Panc1 (cell line): ENCODE measurements around the gene FNBP1L. TPM values are rescaled to one million over a fixed set of nuclear protein-coding genes. Genes with fewer than 3 reads are reported as not detected.
"Not testable (repeated sequence)": the region's sequence is repeated elsewhere in the genome, so short reads cannot be mapped to it uniquely, and the experiment has no call there.

ENCODE experiments used
- ATAC-seq: fragments of 200-7000 bp; cut with Tn5 transposase; 2 replicates; pipeline ENCODE4 v1.9.1; 2020; ENCODE audit warnings: mild to moderate bottlenecking, moderate library complexity
- BruUV-seq: library from RNA; stranded (reverse); fragments of 400-500 nt; replicated peaks from 2 replicates; lab custom pipeline; 2021; lab: Mats Ljungman, UMichigan
- CTCF ChIA-PET: fragments of 300-600 bp; sonication (Branson Sonifier 250); formaldehyde crosslinking; loops from one replicate; lab custom pipeline; 2022; ENCODE audit warnings: antibody characterized with exemption; lab: Charles Lee
- POLR2A ChIA-PET: fragments of 300-600 bp; sonication (Branson Sonifier 250); formaldehyde crosslinking; loops from one replicate; lab custom pipeline; 2022; ENCODE audit warnings: antibody characterized with exemption; lab: Charles Lee
- DNase-seq: peaks from one replicate; pipeline ENCODE4 v3.0.0-alpha.2; 2010; ENCODE audit warnings: low read depth, low spot score
- H3K27ac ChIP-seq: 2 replicates; pipeline ENCODE4 v1.5.1; 2011; ENCODE audit warnings: mild to moderate bottlenecking, low read length, inconsistent platforms
- H3K27me3 ChIP-seq: fragments of 200-500 bp; sonication (Bioruptor generic); 2 replicates; pipeline ENCODE4 v1.6.0; 2014; ENCODE audit warnings: low read length, inconsistent platforms; ENCODE audit not compliant: control insufficient read depth, insufficient read depth
- H3K36me3 ChIP-seq: fragments of 200-500 bp; sonication (Bioruptor generic); 2 replicates; pipeline ENCODE4 v1.5.1; 2014; ENCODE audit warnings: inconsistent platforms, mild to moderate bottlenecking, low read length, moderate library complexity; ENCODE audit not compliant: control insufficient read depth, insufficient read depth
- H3K4me1 ChIP-seq: 2 replicates; pipeline ENCODE4 v1.5.1; 2011; ENCODE audit warnings: inconsistent platforms, mild to moderate bottlenecking, low read length, moderate library complexity; ENCODE audit not compliant: control insufficient read depth, insufficient read depth
- H3K4me3 ChIP-seq, 2 experiments: 2 replicates each; pipeline ENCODE4 v1.5.1; 2011 to 2012; ENCODE audit warnings: low read depth in 2 of 2, low read length in 2 of 2, mild to moderate bottlenecking in 2 of 2, inconsistent platforms in 1 of 2, moderate library complexity in 1 of 2
- H3K9me3 ChIP-seq: fragments of 200-500 bp; sonication (Bioruptor generic); 2 replicates; pipeline ENCODE4 v1.5.1; 2014; ENCODE audit warnings: low read depth, mild to moderate bottlenecking, inconsistent platforms, low read length, moderate library complexity; ENCODE audit not compliant: control insufficient read depth, insufficient read depth
- POLR2AphosphoS5 ChIP-seq: IDR thresholded peaks from 2 replicates; pipeline ENCODE4 v1.6.1; 2012; ENCODE audit warnings: mild to moderate bottlenecking, low read depth, low read length, moderate library complexity
- SIN3A ChIP-seq: IDR thresholded peaks from 2 replicates; pipeline ENCODE4 v1.6.1; 2012; ENCODE audit warnings: low read depth, mild to moderate bottlenecking, low read length, moderate library complexity, borderline replicate concordance; ENCODE audit not compliant: insufficient read depth
- TCF7L2 ChIP-seq: IDR thresholded peaks from 2 replicates; pipeline ENCODE4 v1.6.1; 2011; ENCODE audit warnings: mild to moderate bottlenecking, low read depth, low read length, inconsistent platforms
- in situ Hi-C: cut with HindIII; loops from 2 replicates; pipeline ENCODE4 v1.10.0; 2016; ENCODE audit warnings: low sequenced_read_pairs, low pct_unique_long_range_greater_than_20kb
- intact Hi-C: fragments of 100-400 bp; cut with micrococcal nuclease; formaldehyde crosslinking; loops from one replicate; pipeline ENCODE4 v1.10.0; 2022; ENCODE audit not compliant: unreplicated experiment
- total RNA-seq: library from RNA; stranded (reverse); gene quantifications from one replicate; pipeline ENCODE4 v1.2.1, GENCODE V29; 2021; ENCODE audit not compliant: unreplicated experiment
- TF ChIP-seq, protein P1 (sequence below), 2 experiments: IDR thresholded peaks; 2 replicates each; pipeline ENCODE4 v1.6.1; 2011 to 2012; ENCODE audit warnings: low read depth in 2 of 2, control low read depth in 1 of 2, low read length in 1 of 2, mild to moderate bottlenecking in 1 of 2, moderate library complexity in 1 of 2; ENCODE audit not compliant: insufficient read depth in 1 of 2
- TF ChIP-seq, protein P2 (sequence below): fragments of 450-650 bp; IDR thresholded peaks from 2 replicates; pipeline ENCODE4 v1.5.1; 2017; ENCODE audit warnings: mild to moderate bottlenecking

FNBP1L gene
- total RNA-seq, 1 experiment from 2014 or later, result 25.1 TPM

DNA sequence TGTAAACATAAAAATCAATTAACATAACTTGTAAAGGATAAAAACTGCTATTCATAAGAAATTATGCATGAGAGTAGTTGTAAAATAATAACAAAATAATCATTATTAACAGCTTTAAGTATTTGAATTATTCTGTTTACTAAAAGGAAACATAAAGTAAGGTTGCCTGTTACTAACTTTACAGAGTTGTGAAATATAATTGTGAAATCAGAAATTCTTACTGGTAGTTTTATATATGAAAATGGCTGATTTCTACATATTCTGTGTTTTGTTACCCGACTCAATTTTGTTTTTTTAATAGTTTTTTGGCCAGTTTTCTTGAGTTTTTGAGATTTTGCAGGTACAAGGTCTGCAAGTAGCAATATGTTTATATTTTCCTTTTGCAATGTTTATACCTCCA is 27.8 kb downstream of the FNBP1L start:
- ATAC-seq, result no peak
- intact Hi-C loops (no loop called here), in situ Hi-C loops (no loop called here)
- no peaks in the 10 kb centered on the region for H3K36me3 ChIP-seq
- BruUV-seq, result no TSS peak
- no peaks in the 10 kb centered on the region for H3K27me3 ChIP-seq
- TF ChIP-seq POLR2AphosphoS5 (no peak), TCF7L2 (no peak), SIN3A (no peak)
- TF ChIP-seq, protein P1, sequence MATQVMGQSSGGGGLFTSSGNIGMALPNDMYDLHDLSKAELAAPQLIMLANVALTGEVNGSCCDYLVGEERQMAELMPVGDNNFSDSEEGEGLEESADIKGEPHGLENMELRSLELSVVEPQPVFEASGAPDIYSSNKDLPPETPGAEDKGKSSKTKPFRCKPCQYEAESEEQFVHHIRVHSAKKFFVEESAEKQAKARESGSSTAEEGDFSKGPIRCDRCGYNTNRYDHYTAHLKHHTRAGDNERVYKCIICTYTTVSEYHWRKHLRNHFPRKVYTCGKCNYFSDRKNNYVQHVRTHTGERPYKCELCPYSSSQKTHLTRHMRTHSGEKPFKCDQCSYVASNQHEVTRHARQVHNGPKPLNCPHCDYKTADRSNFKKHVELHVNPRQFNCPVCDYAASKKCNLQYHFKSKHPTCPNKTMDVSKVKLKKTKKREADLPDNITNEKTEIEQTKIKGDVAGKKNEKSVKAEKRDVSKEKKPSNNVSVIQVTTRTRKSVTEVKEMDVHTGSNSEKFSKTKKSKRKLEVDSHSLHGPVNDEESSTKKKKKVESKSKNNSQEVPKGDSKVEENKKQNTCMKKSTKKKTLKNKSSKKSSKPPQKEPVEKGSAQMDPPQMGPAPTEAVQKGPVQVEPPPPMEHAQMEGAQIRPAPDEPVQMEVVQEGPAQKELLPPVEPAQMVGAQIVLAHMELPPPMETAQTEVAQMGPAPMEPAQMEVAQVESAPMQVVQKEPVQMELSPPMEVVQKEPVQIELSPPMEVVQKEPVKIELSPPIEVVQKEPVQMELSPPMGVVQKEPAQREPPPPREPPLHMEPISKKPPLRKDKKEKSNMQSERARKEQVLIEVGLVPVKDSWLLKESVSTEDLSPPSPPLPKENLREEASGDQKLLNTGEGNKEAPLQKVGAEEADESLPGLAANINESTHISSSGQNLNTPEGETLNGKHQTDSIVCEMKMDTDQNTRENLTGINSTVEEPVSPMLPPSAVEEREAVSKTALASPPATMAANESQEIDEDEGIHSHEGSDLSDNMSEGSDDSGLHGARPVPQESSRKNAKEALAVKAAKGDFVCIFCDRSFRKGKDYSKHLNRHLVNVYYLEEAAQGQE (IDR thresholded peaks at IDR 0.05; ENCODE audit: insufficient read depth in 1 of 2, low read depth in 2 of 2, low read length in 1 of 2), result no peak
- TF ChIP-seq, protein P2, sequence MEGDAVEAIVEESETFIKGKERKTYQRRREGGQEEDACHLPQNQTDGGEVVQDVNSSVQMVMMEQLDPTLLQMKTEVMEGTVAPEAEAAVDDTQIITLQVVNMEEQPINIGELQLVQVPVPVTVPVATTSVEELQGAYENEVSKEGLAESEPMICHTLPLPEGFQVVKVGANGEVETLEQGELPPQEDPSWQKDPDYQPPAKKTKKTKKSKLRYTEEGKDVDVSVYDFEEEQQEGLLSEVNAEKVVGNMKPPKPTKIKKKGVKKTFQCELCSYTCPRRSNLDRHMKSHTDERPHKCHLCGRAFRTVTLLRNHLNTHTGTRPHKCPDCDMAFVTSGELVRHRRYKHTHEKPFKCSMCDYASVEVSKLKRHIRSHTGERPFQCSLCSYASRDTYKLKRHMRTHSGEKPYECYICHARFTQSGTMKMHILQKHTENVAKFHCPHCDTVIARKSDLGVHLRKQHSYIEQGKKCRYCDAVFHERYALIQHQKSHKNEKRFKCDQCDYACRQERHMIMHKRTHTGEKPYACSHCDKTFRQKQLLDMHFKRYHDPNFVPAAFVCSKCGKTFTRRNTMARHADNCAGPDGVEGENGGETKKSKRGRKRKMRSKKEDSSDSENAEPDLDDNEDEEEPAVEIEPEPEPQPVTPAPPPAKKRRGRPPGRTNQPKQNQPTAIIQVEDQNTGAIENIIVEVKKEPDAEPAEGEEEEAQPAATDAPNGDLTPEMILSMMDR, result no peak
- ChIA-PET POLR2A (no interaction called here), CTCF (no interaction called here)
- peaks cover 2% of the 10 kb centered on the region; the same call in 1 of the 2 replicates for H3K9me3 ChIP-seq
- no peak overlapping the region for H3K4me3 ChIP-seq
- no peak for DNase-seq
- peaks cover 12% of the 10 kb centered on the region; the same call in 1 of the 2 replicates for H3K4me1 ChIP-seq
- no peak overlapping the region for H3K27ac ChIP-seq

DNA sequence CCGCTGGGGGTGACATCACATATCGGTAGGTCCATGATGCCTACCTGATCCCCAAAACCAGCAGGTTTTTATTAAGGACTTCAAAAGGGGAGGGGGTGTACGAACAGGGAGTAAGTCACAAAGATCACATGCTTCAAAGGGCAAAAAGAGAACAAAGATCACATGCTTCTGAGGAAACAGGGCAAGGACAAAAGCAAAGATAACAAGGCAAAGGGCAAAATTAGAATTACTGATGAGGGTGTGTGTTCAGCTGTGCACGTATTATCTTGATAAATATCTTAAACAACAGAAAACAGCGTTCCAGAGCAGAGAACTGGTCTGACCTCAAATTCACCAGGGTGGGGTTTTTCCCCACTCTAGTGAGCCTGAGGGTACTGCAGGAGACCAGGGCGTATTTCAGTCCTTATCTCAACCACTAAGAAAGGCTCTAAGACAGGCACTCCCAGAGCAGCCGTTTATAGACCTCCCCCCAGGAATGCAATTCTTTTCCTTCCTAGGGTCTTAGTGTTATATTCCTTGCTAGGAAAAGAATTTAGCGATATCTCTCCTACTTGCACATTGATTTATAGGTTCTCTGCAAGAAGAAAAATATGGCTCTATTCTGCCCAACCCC is 31.3 kb downstream of the FNBP1L start:
- intact Hi-C loops, CTCF ChIA-PET, H3K9me3 ChIP-seq, H3K27me3 ChIP-seq, H3K27ac ChIP-seq, DNase-seq, H3K4me1 ChIP-seq, ATAC-seq, H3K4me3 ChIP-seq, in situ Hi-C loops, POLR2A ChIA-PET, BruUV-seq, H3K36me3 ChIP-seq: not testable (repeated sequence)

DNA sequence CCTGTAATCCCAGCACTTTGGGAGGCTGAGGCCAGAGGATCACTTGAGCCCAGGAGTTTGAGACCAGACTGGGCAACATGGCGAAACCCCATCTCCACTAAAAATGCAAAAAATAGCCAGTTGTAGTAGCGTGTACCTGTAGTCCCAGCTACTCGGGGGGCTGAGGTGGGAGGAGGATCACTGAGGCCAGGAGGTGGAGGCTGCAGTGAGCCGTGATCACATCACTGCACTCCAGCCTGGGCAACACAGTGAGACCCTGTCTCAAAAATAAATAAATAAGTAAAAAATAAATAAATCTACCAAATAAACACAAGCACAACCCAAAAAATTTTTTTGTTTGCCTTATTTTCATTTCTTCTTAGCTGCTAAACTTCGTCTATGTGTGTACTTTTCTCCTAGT is 34.0 kb downstream of the FNBP1L start:
- H3K36me3 ChIP-seq, H3K4me3 ChIP-seq, BruUV-seq, ATAC-seq, in situ Hi-C loops, H3K9me3 ChIP-seq, H3K27ac ChIP-seq, H3K4me1 ChIP-seq, intact Hi-C loops, DNase-seq, H3K27me3 ChIP-seq, POLR2A ChIA-PET: not testable (repeated sequence)
- CTCF ChIA-PET, result interaction anchor here (0.6 kb wide), 1 partner anchor 227 kb away, joined by 3 read pairs; no protein-coding TSS in a partner anchor
